Transverse colon (tissue), 4 donors: ENCODE results near the gene ERP27. TPM values are rescaled to one million over a fixed set of nuclear protein-coding genes. Genes with fewer than 3 reads are reported as not detected.

Experiments used
- DNase-seq: peaks from one replicate; pipeline ENCODE4 v3.0.0-alpha.2; 2019
- H3K27ac ChIP-seq, 4 donors: fragments of 200-600 bp; sonication (generic); 2 replicates each; pipeline ENCODE4 v1.5.1; 2016 to 2018; ENCODE audit warnings: inconsistent platforms in 4 of 4
- H3K27me3 ChIP-seq: fragments of 200-600 bp; sonication (generic); 2 replicates; pipeline ENCODE4 v1.5.1; 2017; ENCODE audit warnings: inconsistent platforms
- H3K36me3 ChIP-seq, 4 donors: fragments of 200-600 bp; sonication (generic); 2 replicates each; pipeline ENCODE4 v1.5.1; 2017 to 2019; ENCODE audit warnings: inconsistent platforms in 4 of 4
- H3K4me1 ChIP-seq, 4 donors: fragments of 200-600 bp; sonication (generic); 2 replicates each; pipeline ENCODE4 v1.5.1; 2017 to 2020; ENCODE audit warnings: inconsistent platforms in 4 of 4
- H3K4me3 ChIP-seq, 4 donors: fragments of 200-600 bp; sonication (generic); 1 replicate in 1 of 4; 2 replicates in 3 of 4; pipeline versions ENCODE4 v1.5.1 to v1.6.1; 2017 to 2019; ENCODE audit warnings: inconsistent platforms in 4 of 4
- H3K9me3 ChIP-seq, 2 donors: fragments of 200-600 bp; sonication (generic); 2 replicates each; pipeline ENCODE4 v1.5.1; 2017 to 2019; ENCODE audit warnings: inconsistent platforms in 2 of 2
- EP300 ChIP-seq: sonication (generic); formaldehyde crosslinking; IDR thresholded peaks from one replicate; pipeline ENCODE4 v1.6.1; 2017; ENCODE audit warnings: antibody characterized with exemption, low read depth
- POLR2A ChIP-seq: fragments of 450-650 bp; IDR thresholded peaks from one replicate; pipeline ENCODE4 v1.6.1; 2016; ENCODE audit warnings: antibody characterized with exemption, mild to moderate bottlenecking, moderate library complexity
- POLR2AphosphoS5 ChIP-seq, 3 donors: sonication (generic); formaldehyde crosslinking; IDR thresholded peaks; one replicate each; pipeline ENCODE4 v1.6.1; 2016; ENCODE audit warnings: antibody characterized with exemption in 3 of 3
- WGBS, 2 donors: methylation state at CpG; one replicate each; pipeline ENCODE4 v1.1.5; 2018; ENCODE audit warnings: low coverage in 1 of 2; 5-methylcytosine and 5-hydroxymethylcytosine counted together
- in situ Hi-C, 4 donors: fragments of 200-750 bp; cut with MboI; loops; one replicate each; pipeline versions ENCODE4 v1.15.0 to v1.15.1; 2017; ENCODE audit warnings: low sequenced_read_pairs in 3 of 4, low pct_ligation_motif_present in 1 of 4, low pct_unique_long_range_greater_than_20kb in 1 of 4
- intact Hi-C: fragments of 100-400 bp; cut with DNase I; formaldehyde crosslinking; loops from one replicate; pipeline ENCODE4 v1.15.1; 2023; ENCODE audit warnings: low total_unique reads
- total RNA-seq, 4 donors: library from RNA; depleted of rRNA; stranded (reverse); fragments of >200 nt; gene quantifications; one replicate each; pipeline ENCODE4 v1.1.0, GENCODE V29; 2016
- TF ChIP-seq, protein P1 (sequence below), 5 experiments: fragments of 200-600 bp in 3 of 5; fragments of 450-650 bp in 2 of 5; sonication (generic) in 3 of 5; IDR thresholded peaks; 1 replicate in 2 of 5; 2 replicates in 3 of 5; pipeline ENCODE4 v1.5.1; 2016 to 2017; ENCODE audit warnings: antibody characterized with exemption in 5 of 5, inconsistent platforms in 3 of 5, mild to moderate bottlenecking in 2 of 5, moderate library complexity in 1 of 5

The ERP27 gene
- total RNA-seq, 4 donors from 2014 or later: 0.64 to 2.6 TPM; not detected in 2

DNA sequence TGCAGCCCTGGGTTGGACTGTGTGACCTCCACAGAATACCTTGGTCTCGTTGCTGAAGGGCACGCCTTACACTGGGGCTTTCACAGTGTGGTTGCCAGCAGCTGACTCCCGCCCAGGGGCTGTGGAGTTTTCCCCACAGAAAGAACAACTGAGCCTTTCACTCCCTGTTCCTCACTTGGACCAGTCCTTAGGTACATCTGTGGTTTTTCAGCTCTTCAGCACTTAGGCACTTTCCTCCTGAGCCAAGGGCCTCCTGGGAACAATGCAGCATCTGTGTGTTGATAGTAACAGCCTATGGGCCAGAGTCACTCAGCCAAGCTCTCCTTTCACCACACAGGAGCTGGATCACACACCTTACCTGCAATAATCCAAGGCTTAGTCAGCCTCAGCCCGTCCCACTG is 25.0 kb downstream of the ERP27 start:
- peak; percentile 18 for DNase-seq
- 74 to 100% methylated on average over 1 to 4 of the region's 4 CpGs for WGBS, 2 donors
- TF ChIP-seq, protein P1, sequence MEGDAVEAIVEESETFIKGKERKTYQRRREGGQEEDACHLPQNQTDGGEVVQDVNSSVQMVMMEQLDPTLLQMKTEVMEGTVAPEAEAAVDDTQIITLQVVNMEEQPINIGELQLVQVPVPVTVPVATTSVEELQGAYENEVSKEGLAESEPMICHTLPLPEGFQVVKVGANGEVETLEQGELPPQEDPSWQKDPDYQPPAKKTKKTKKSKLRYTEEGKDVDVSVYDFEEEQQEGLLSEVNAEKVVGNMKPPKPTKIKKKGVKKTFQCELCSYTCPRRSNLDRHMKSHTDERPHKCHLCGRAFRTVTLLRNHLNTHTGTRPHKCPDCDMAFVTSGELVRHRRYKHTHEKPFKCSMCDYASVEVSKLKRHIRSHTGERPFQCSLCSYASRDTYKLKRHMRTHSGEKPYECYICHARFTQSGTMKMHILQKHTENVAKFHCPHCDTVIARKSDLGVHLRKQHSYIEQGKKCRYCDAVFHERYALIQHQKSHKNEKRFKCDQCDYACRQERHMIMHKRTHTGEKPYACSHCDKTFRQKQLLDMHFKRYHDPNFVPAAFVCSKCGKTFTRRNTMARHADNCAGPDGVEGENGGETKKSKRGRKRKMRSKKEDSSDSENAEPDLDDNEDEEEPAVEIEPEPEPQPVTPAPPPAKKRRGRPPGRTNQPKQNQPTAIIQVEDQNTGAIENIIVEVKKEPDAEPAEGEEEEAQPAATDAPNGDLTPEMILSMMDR (IDR thresholded peaks at IDR 0.05): no peak
- TF ChIP-seq EP300: no peak
- TF ChIP-seq POLR2A: no peak
- TF ChIP-seq POLR2AphosphoS5 (IDR thresholded peaks at IDR 0.05): no peak
- in situ Hi-C loops (no loop called here), intact Hi-C loops (no loop called here)
- Histone ChIP-seq H3K9me3 (no peaks in the 10 kb centered on the region), H3K27me3 (no peaks in the 10 kb centered on the region), H3K4me1 (peaks cover 0 to 23% (median 6%) of the 10 kb centered on the region in 4 donors), H3K4me3 (no peak overlapping the region), H3K27ac (peak overlapping the region in 1 of 4 donors; percentile 37), H3K36me3 (no peaks in the 10 kb centered on the region)

DNA sequence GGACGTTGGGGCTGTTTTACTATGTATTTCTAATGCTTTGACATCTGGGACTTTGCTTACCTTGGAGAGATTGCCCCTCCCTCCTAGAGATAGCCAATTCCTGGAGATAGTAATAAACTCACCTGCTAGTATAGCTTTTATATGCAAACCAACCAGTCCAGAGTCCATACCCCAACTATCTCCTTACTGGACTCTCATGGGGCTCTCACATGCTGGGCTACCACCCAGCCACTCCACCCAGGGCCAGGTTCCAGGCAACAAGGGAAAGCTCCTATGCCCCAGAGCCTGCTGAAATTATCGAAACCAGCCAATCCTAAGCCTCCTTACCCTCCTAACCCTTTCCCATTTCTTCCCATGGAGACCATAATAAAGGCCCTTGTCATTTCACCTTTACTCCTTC is 27.2 kb downstream of the ERP27 start:
- H3K27ac ChIP-seq: no peak overlapping the region
- peak; percentile 23 for DNase-seq

DNA sequence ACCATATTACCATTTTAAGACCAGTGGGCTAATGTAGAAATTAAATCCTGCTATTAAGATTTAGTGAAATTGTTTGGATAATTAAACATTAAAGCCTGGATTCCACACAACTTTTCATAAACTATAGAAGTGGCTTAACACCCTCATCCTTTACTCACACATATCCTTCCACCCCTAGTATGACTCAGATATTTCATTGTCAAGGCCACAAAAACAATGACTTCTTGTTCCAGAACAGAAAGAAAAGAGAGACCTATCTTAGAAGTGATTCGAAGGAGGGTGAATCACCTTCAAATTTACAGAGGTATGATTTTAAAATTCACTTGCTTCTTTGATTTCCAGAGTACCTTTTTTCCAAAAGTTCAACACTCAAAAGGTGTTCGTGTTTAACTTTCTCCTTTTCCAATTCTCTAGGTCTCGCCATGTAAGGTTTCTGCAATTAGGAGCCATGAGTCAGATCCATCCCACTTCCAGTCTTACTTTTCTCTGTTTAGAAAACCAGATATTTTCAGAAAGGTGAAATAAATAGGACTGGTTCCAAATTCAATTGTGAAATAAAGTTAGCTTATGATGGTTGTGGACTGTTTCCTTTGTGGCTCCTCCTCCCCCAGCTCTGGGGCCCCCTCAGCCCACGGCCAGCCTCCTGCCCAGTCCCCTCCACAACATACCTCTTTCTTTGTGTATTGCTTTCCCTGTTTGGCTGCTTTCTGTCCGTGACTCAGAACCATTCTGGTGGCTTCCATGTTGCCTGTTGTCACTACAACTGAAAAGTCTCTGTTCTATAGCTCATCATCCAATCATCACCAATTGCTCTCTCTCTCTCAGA is 28.0 kb downstream of the ERP27 start:
- DNase-seq: no peak
- peaks cover 0 to 23% (median 6%) of the 10 kb centered on the region in 4 donors for H3K4me1 ChIP-seq
- intact Hi-C loops (no loop called here), in situ Hi-C loops (no loop called here)
- H3K9me3 ChIP-seq: no peaks in the 10 kb centered on the region
- 83 to 84% methylated on average over 4 to 5 of the region's 5 CpGs for WGBS, 2 donors
- no peaks in the 10 kb centered on the region for H3K36me3 ChIP-seq
- TF ChIP-seq EP300: no peak
- no peak for TF ChIP-seq POLR2AphosphoS5 (IDR thresholded peaks at IDR 0.05)
- TF ChIP-seq, protein P1 (IDR thresholded peaks at IDR 0.05): no peak
- no peak for TF ChIP-seq POLR2A
- no peak overlapping the region for H3K27ac ChIP-seq
- no peaks in the 10 kb centered on the region for H3K27me3 ChIP-seq
- H3K4me3 ChIP-seq: no peak overlapping the region

More for the DNA sequence above, 27.2 kb downstream of the ERP27 start:
- in situ Hi-C loops: no loop called here
- H3K4me1 ChIP-seq: peaks cover 0 to 23% (median 6%) of the 10 kb centered on the region in 4 donors
- no peaks in the 10 kb centered on the region for H3K36me3 ChIP-seq
- no peak for TF ChIP-seq POLR2A
- no peak for TF ChIP-seq EP300
- H3K4me3 ChIP-seq: no peak overlapping the region
- WGBS, 2 donors: 0 to 79% methylated on average over 1 to 2 of the region's 2 CpGs
- no peaks in the 10 kb centered on the region for H3K9me3 ChIP-seq
- no peaks in the 10 kb centered on the region for H3K27me3 ChIP-seq
- intact Hi-C loops: no loop called here

DNA sequence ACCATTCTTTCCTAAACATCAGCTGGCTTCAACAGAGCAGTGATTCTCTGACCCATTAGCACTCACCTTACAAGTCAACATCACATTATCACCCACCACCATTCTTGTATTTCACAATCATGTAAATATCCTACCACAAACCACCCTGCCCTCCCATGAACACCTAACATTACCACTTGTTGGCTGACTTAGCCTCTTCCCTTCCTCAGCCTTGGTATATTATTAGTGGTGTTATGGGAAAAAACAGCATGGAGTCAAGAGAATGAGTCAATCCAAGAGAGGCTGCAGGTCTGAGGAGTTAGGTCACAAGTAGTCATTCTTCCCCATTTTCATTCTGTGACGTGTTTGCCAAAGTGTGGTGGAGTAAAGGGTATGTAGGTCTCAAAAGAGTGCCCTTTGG is 30.4 kb downstream of the ERP27 start:
- Histone ChIP-seq H3K27ac (no peak overlapping the region), H3K4me1 (peaks cover 0 to 10% (median under 1%) of the 10 kb centered on the region in 4 donors), H3K36me3 (no peaks in the 10 kb centered on the region), H3K9me3 (no peaks in the 10 kb centered on the region), H3K27me3 (no peaks in the 10 kb centered on the region), H3K4me3 (no peak overlapping the region)
- WGBS, 2 donors: 75 to 85% methylated on average over 1 of the region's 1 CpG
- in situ Hi-C loops (no loop called here), intact Hi-C loops (no loop called here)
- TF ChIP-seq POLR2AphosphoS5 (IDR thresholded peaks at IDR 0.05): no peak
- TF ChIP-seq, protein P1 (IDR thresholded peaks at IDR 0.05): no peak
- no peak for TF ChIP-seq POLR2A
- no peak for TF ChIP-seq EP300
- no peak for DNase-seq
